Measurements from ENCODE around the gene GNPNAT1.

DNA sequence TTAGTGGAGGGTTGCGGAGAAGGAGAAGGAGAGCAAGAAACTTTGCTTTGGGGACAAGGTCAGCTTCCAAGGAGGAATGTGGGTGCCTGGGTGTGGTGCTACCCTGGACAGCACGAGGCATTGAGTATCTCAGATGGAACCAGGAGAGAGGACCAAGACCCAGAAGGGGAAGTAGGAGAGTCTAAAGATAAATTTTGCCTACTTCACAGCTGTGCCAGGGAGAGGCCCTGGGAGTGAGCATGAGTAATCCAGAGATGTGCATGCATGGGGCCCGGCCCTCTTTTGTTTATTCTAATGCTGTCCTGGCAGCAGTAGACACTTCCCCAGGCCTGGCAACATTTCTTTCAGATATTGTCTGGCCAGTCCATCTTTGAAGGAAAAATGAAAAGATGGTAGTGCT, 49.5 kb upstream of the GNPNAT1 start:
- TF ChIP-seq CTCF (IDR thresholded peaks at IDR 0.05) (no peak), EZH2phosphoT487 (IDR thresholded peaks at IDR 0.05) (no peak)

Measured in neural progenitor cell (in vitro differentiated cells).